Measurements from ENCODE around the gene FHIP1A.

The FHIP1A gene

GRCh38 chr4:151455212-151455611 is 46.2 kb downstream of the FHIP1A start:
- DNase-seq (ENCODE audit: low read depth), result no peak

- no peak for DNase-seq (ENCODE audit: low read depth)
Observed at GRCh38 chr4:151458148-151458547, 49.2 kb downstream of the FHIP1A start.

Measured in amniotic epithelial cell (primary cell).